K562 (cell line): ENCODE results near the gene ANKRD11. TPM values are rescaled to one million over a fixed set of nuclear protein-coding genes. Genes with fewer than 3 reads are reported as not detected.

Experiments used
- ATAC-seq: fragments of 200-7000 bp; cut with Tn5 transposase; 3 replicates; pipeline ENCODE4 v1.9.1; 2020; ENCODE audit warnings: moderate library complexity
- BruUV-seq: library from RNA; stranded (reverse); fragments of 400-500 nt; replicated peaks from 2 replicates; lab custom pipeline; 2021; lab: Mats Ljungman, UMichigan
- CTCF ChIA-PET: fragments of 300-600 bp; formaldehyde crosslinking; extraction: SDS; loops from one replicate; lab custom pipeline; 2021; ENCODE audit warnings: low intra/inter-chr PET ratio; lab: Yijun Ruan, JAX
- POLR2A ChIA-PET: fragments of 300-600, 350-650 bp; sonication (Branson Sonifier 250); formaldehyde crosslinking; extraction: SDS; loops from one replicate; lab custom pipeline; 2021; ENCODE audit warnings: antibody characterized with exemption, inconsistent platforms; lab: Yijun Ruan, JAX
- DNase-seq, 4 experiments: peaks; one replicate each; pipeline versions ENCODE4 v3.0.0 to v3.0.0-alpha.2; 2011 to 2018; ENCODE audit warnings: low spot score in 3 of 4, mixed read lengths in 3 of 4; ENCODE audit errors: extremely low read depth in 1 of 4
- FAIRE-seq: peaks from 2 replicates; lab custom pipeline; 2011; peaks lifted over from hg19 to GRCh38; lab: Jason Lieb, UNC
- H2AFZ ChIP-seq: 2 replicates; pipeline ENCODE4 v1.6.0; 2011; ENCODE audit warnings: low read depth, low read length, control low read depth, inconsistent platforms
- H3K27ac ChIP-seq: fragments of 200-600 bp; 3 replicates; pipeline ENCODE4 v1.8.0; 2011; ENCODE audit warnings: low read depth, mild to moderate bottlenecking, control low read depth, inconsistent platforms, low read length, moderate library complexity, mixed read lengths; ENCODE audit errors: extremely low read depth
- H3K27me3 ChIP-seq, 2 experiments: fragments of 300-600 bp in 1 of 2; 2 replicates in 1 of 2; 3 replicates in 1 of 2; pipeline versions ENCODE4 v1.6.0 to v1.8.0; 2011; ENCODE audit warnings: inconsistent platforms in 2 of 2, low read length in 2 of 2, mild to moderate bottlenecking in 1 of 2, mixed read lengths in 1 of 2, moderate library complexity in 1 of 2; ENCODE audit not compliant: control insufficient read depth in 2 of 2, insufficient read depth in 2 of 2
- H3K36me3 ChIP-seq: fragments of 300-600 bp; 3 replicates; pipeline ENCODE4 v1.8.0; 2011; ENCODE audit warnings: mild to moderate bottlenecking, low read length, inconsistent platforms; ENCODE audit not compliant: control insufficient read depth, insufficient read depth
- H3K4me1 ChIP-seq, 2 experiments: fragments of 200-600 bp in 1 of 2; replicated peaks in 1 of 2; 2 replicates in 1 of 2; 3 replicates in 1 of 2; pipeline versions ENCODE4 v1.5.1 to v1.8.0; 2011; ENCODE audit warnings: inconsistent platforms in 2 of 2, low read length in 2 of 2, mild to moderate bottlenecking in 1 of 2, mixed read lengths in 1 of 2, moderate library complexity in 1 of 2; ENCODE audit not compliant: control insufficient read depth in 2 of 2, insufficient read depth in 2 of 2
- H3K4me2 ChIP-seq: 2 replicates; pipeline ENCODE4 v1.6.1; 2011; ENCODE audit warnings: low read length, control low read depth, inconsistent platforms, mixed read lengths; ENCODE audit not compliant: insufficient read depth
- H3K4me3 ChIP-seq: fragments of 200-600 bp; sonication (generic), shearing (Covaris generic); 2 replicates; pipeline ENCODE4 v1.5.1; 2016; ENCODE audit warnings: control low read depth, inconsistent platforms
- H3K79me2 ChIP-seq: fragments of 200-600 bp; 3 replicates; pipeline ENCODE4 v1.8.0; 2011; ENCODE audit warnings: low read length, inconsistent platforms; ENCODE audit not compliant: control insufficient read depth, insufficient read depth
- H3K9ac ChIP-seq, 2 experiments: 2 replicates each; pipeline versions ENCODE4 v1.6.0 to v1.6.1; 2011; ENCODE audit warnings: low read depth in 2 of 2, low read length in 2 of 2, control low read depth in 1 of 2, inconsistent platforms in 1 of 2, mild to moderate bottlenecking in 1 of 2, mixed read lengths in 1 of 2; ENCODE audit not compliant: insufficient read depth in 1 of 2
- H3K9me1 ChIP-seq: one replicate; pipeline ENCODE4 v1.6.0; 2011; ENCODE audit warnings: inconsistent platforms, mild to moderate bottlenecking, low read length, moderate library complexity; ENCODE audit not compliant: control insufficient read depth, insufficient read depth
- H3K9me3 ChIP-seq: replicated peaks from 2 replicates; pipeline ENCODE4 v1.5.1; 2011; ENCODE audit warnings: low read depth, low read length, inconsistent platforms; ENCODE audit not compliant: control insufficient read depth, insufficient read depth
- H4K20me1 ChIP-seq: replicated peaks from 2 replicates; pipeline ENCODE4 v1.6.1; 2011; ENCODE audit warnings: low read length, inconsistent platforms, mixed read lengths; ENCODE audit not compliant: control insufficient read depth, insufficient read depth
- CHD7 ChIP-seq: fragments of 200-600 bp; sonication (generic); IDR thresholded peaks from one replicate; pipeline ENCODE4 v1.6.1; 2012; ENCODE audit warnings: mild to moderate bottlenecking, low read depth, low read length, inconsistent platforms
- ILK ChIP-seq: fragments of 450-650 bp; IDR thresholded peaks from 2 replicates; pipeline ENCODE4 v1.6.1; 2016; ENCODE audit warnings: missing genetic modification characterization, low read depth, mild to moderate bottlenecking, missing compliant biosample characterization, moderate library complexity, borderline replicate concordance
- NCOA1 ChIP-seq: fragments of 450-650 bp; IDR thresholded peaks from 2 replicates; pipeline ENCODE4 v1.6.1; 2016; ENCODE audit warnings: low read depth
- SLC30A9 ChIP-seq: fragments of 250-450 bp; sonication (Bioruptor Pico); IDR thresholded peaks from 2 replicates; pipeline ENCODE4 v1.8.0; 2022; ENCODE audit warnings: mild to moderate bottlenecking, moderate library complexity
- TFAM ChIP-seq: fragments of 250-450 bp; sonication (Bioruptor Pico); conservative IDR thresholded peaks from 2 replicates; pipeline ENCODE4 v1.5.0; 2021; ENCODE audit warnings: mild to moderate bottlenecking, moderate library complexity
- ZBTB9 ChIP-seq: fragments of 450-650 bp; formaldehyde crosslinking; IDR thresholded peaks from 2 replicates; pipeline ENCODE4 v1.4.0; 2020; ENCODE audit warnings: mild to moderate bottlenecking, moderate library complexity
- ZNF280A ChIP-seq: fragments of 450-650 bp; IDR thresholded peaks from 2 replicates; pipeline ENCODE4 v1.6.1; 2018; ENCODE audit warnings: mild to moderate bottlenecking, low read depth; ENCODE audit not compliant: partially characterized antibody
- ZNF311 ChIP-seq: fragments of 250-450 bp; sonication (Bioruptor Pico); IDR thresholded peaks from 2 replicates; pipeline ENCODE4 v1.4.0; 2020; ENCODE audit warnings: mild to moderate bottlenecking, moderate library complexity
- ZNF436 ChIP-seq: fragments of 250-450, 450-650 bp; sonication (Bioruptor Pico); formaldehyde crosslinking; IDR thresholded peaks from 2 replicates; pipeline ENCODE4 v1.7.0; 2020; ENCODE audit warnings: mild to moderate bottlenecking
- WGBS: fragments of 100-300 bp; shearing (Covaris generic); methylation state at CpG from one replicate; pipeline ENCODE4 v1.1.6; 2016; ENCODE audit warnings: low coverage, mixed read lengths; ENCODE audit not compliant: insufficient coverage; ENCODE audit errors: missing lambda C conversion rate; 5-methylcytosine and 5-hydroxymethylcytosine counted together
- in situ Hi-C: fragments of 300-500 bp; cut with MboI; formaldehyde crosslinking; loops from 4 replicates; pipeline ENCODE4 v1.15.0; 2018; ENCODE audit warnings: inconsistent platforms, mixed read lengths
- intact Hi-C: fragments of 100-400 bp; cut with micrococcal nuclease; formaldehyde crosslinking; loops from 2 replicates; pipeline ENCODE4 v1.14.2; 2022
- polyA plus RNA-seq, 8 experiments: library from polyadenylated mRNA; depleted of rRNA in 4 of 8; stranded (reverse) in 5 of 8; unstranded in 3 of 8; fragments of >200 nt; fragmentation: Nextera tagmentation in 2 of 8; fragmentation: Illumina TruSeq in 1 of 8; extraction: Ambion mirVana in 2 of 8; extraction: Trizol in 1 of 8; gene quantifications; 2 replicates each; pipeline versions ENCODE4 v1.2.1 to v1.2.3, GENCODE V29; 2011 to 2014; ENCODE audit warnings: inconsistent platforms in 1 of 8, missing spikeins in 1 of 8
- total RNA-seq, 7 experiments: library from RNA; depleted of rRNA in 6 of 7; stranded (reverse); fragments of >200 nt in 6 of 7; fragmentation: Illumina TruSeq in 2 of 7; extraction: Trizol in 2 of 7; gene quantifications; 2 replicates each; pipeline versions ENCODE4 v1.2.1 to v1.2.3, GENCODE V29; 2011 to 2021; ENCODE audit warnings: low replicate concordance in 1 of 7

Gene ANKRD11
- total and polyA plus RNA-seq, 9 of the 15 experiments (the other 6 are each of a cell fraction or from before 2014, with no cell fraction given): 4.7 to 126 (median 31.7) TPM

GRCh38 chr16:89232107-89232506 is 258.3 kb downstream of the ANKRD11 start:
- BruUV-seq: no TSS peak
- no peak overlapping the region for H3K4me2 ChIP-seq
- no peaks in the 10 kb centered on the region for H3K9me1 ChIP-seq
- H3K27ac ChIP-seq: no peak overlapping the region
- no peaks in the 10 kb centered on the region for H3K27me3 ChIP-seq
- in situ Hi-C loops (no loop called here), intact Hi-C loops (no loop called here)
- ATAC-seq (no peak), DNase-seq (no peak), FAIRE-seq (no peak)
- no peak overlapping the region for H2AFZ ChIP-seq
- 94% methylated on average over 2 of the region's 2 CpGs for WGBS
- no peak overlapping the region for H3K9ac ChIP-seq
- no peaks in the 10 kb centered on the region for H4K20me1 ChIP-seq
- H3K9me3 ChIP-seq: peaks cover 53% of the 10 kb centered on the region
- peaks cover 69% of the 10 kb centered on the region for H3K36me3 ChIP-seq
- CTCF ChIA-PET: no interaction called here
- no peaks in the 10 kb centered on the region for H3K79me2 ChIP-seq
- H3K4me1 ChIP-seq: no peaks in the 10 kb centered on the region
- POLR2A ChIA-PET: no interaction called here
- H3K4me3 ChIP-seq: no peak overlapping the region
- TF ChIP-seq ZNF311 (CRISPR knock-in tag): no peak
- TF ChIP-seq CHD7: no peak
- TF ChIP-seq ZBTB9 (CRISPR knock-in tag): no peak
- TF ChIP-seq TFAM: no peak
- no peak for TF ChIP-seq ZNF280A
- no peak for TF ChIP-seq ZNF436 (CRISPR knock-in tag)
- TF ChIP-seq SLC30A9 (CRISPR knock-in tag): no peak
- TF ChIP-seq ILK (tag): no peak
- no peak for TF ChIP-seq NCOA1
